IMR-90 (cell line): Measurements from ENCODE around the gene TNFRSF18. TPM values are rescaled to one million over a fixed set of nuclear protein-coding genes. Genes with fewer than 3 reads are reported as not detected.
A peak's percentile ranks its signal among the peaks of the same experiment; 100 is the strongest.

Experiments
- ATAC-seq: fragments of 200-7000 bp; cut with Tn5 transposase; 2 replicates; pipeline ENCODE4 v1.9.1; 2020; ENCODE audit warnings: low read depth, mild to moderate bottlenecking, moderate library complexity
- BruUV-seq: library from RNA; stranded (reverse); fragments of 400-500 nt; replicated peaks from 2 replicates; lab custom pipeline; 2021; lab: Mats Ljungman, UMichigan
- CTCF ChIA-PET: fragments of 300-600 bp; formaldehyde crosslinking; extraction: SDS; loops from one replicate; lab custom pipeline; 2021; ENCODE audit warnings: antibody characterized with exemption; lab: Yijun Ruan, JAX
- POLR2A ChIA-PET: fragments of 300-600 bp; sonication (Branson Sonifier 250); formaldehyde crosslinking; loops from one replicate; lab custom pipeline; 2022; ENCODE audit warnings: antibody characterized with exemption; ENCODE audit not compliant: unreplicated experiment; lab: Charles Lee
- DNase-seq: peaks from one replicate; pipeline ENCODE4 v3.0.0; 2013
- H2AFZ ChIP-seq: replicated peaks from 2 replicates; pipeline ENCODE3; 2013; ENCODE audit warnings: low read length, mild to moderate bottlenecking; ENCODE audit not compliant: poor library complexity
- H2AK5ac ChIP-seq: 2 replicates; pipeline ENCODE4 v1.6.1; 2013; ENCODE audit warnings: low read depth, low read length, inconsistent platforms
- H2AK9ac ChIP-seq: replicated peaks from 2 replicates; pipeline ENCODE3; 2013; ENCODE audit warnings: mild to moderate bottlenecking, low read depth, low read length, moderate library complexity; ENCODE audit not compliant: poor library complexity
- H2BK120ac ChIP-seq: 2 replicates; pipeline ENCODE4 v1.6.1; 2013; ENCODE audit warnings: low read depth, low read length, inconsistent platforms
- H2BK15ac ChIP-seq: 3 replicates; pipeline ENCODE4 v1.6.1; 2013; ENCODE audit warnings: low read depth, low read length, inconsistent platforms
- H2BK20ac ChIP-seq: 2 replicates; pipeline ENCODE4 v1.6.1; 2013; ENCODE audit warnings: low read depth, mild to moderate bottlenecking, inconsistent platforms, low read length, moderate library complexity
- H2BK5ac ChIP-seq: 2 replicates; pipeline ENCODE4 v1.6.1; 2013; ENCODE audit warnings: mild to moderate bottlenecking, low read depth, low read length, inconsistent platforms; ENCODE audit not compliant: poor library complexity, severe bottlenecking
- H3K14ac ChIP-seq: replicated peaks from 2 replicates; pipeline ENCODE4 v1.6.1; 2013; ENCODE audit warnings: low read depth, low read length, inconsistent platforms
- H3K18ac ChIP-seq: 2 replicates; pipeline ENCODE4 v1.6.1; 2013; ENCODE audit warnings: low read depth, low read length, control low read depth
- H3K23ac ChIP-seq: 2 replicates; pipeline ENCODE4 v1.6.1; 2013; ENCODE audit warnings: low read depth, low read length, inconsistent platforms
- H3K27ac ChIP-seq: 2 replicates; pipeline ENCODE4 v1.5.1; 2013; ENCODE audit warnings: mild to moderate bottlenecking, control low read depth, low read length; ENCODE audit not compliant: insufficient read depth
- H3K27me3 ChIP-seq: 2 replicates; pipeline ENCODE4 v1.6.1; 2013; ENCODE audit warnings: low read length; ENCODE audit not compliant: control insufficient read depth, insufficient read depth
- H3K36me3 ChIP-seq: 2 replicates; pipeline ENCODE4 v1.6.1; 2013; ENCODE audit warnings: low read length, mixed read lengths; ENCODE audit not compliant: control insufficient read depth, insufficient read depth
- H3K4ac ChIP-seq: 2 replicates; pipeline ENCODE4 v1.6.1; 2013; ENCODE audit warnings: low read depth, low read length, inconsistent platforms
- H3K4me1 ChIP-seq: 2 replicates; pipeline ENCODE4 v1.6.1; 2013; ENCODE audit warnings: low read length, mixed read lengths; ENCODE audit not compliant: control insufficient read depth, insufficient read depth
- H3K4me2 ChIP-seq: 2 replicates; pipeline ENCODE4 v1.6.1; 2013; ENCODE audit warnings: low read depth, mild to moderate bottlenecking, control low read depth, low read length, moderate library complexity
- H3K4me3 ChIP-seq: 2 replicates; pipeline ENCODE4 v1.5.1; 2013; ENCODE audit warnings: low read depth, mild to moderate bottlenecking, control low read depth, low read length, moderate library complexity; ENCODE audit not compliant: insufficient read depth
- H3K56ac ChIP-seq: 2 replicates; pipeline ENCODE4 v1.6.1; 2013; ENCODE audit warnings: low read length, inconsistent platforms; ENCODE audit not compliant: insufficient read depth; ENCODE audit errors: extremely low read depth
- H3K79me1 ChIP-seq, 2 experiments: 2 replicates each; pipeline ENCODE4 v1.6.1; 2013; ENCODE audit warnings: low read length in 2 of 2, inconsistent platforms in 1 of 2, low read depth in 1 of 2
- H3K9ac ChIP-seq: 2 replicates; pipeline ENCODE4 v1.6.1; 2013; ENCODE audit warnings: low read depth, low read length, control low read depth
- H3K9me1 ChIP-seq: 2 replicates; pipeline ENCODE4 v1.6.1; 2013; ENCODE audit warnings: low read length, inconsistent platforms; ENCODE audit not compliant: insufficient read depth
- H3K9me3 ChIP-seq: 2 replicates; pipeline ENCODE4 v1.6.1; 2013; ENCODE audit warnings: low read length; ENCODE audit not compliant: control insufficient read depth, insufficient read depth
- H4K20me1 ChIP-seq: 2 replicates; pipeline ENCODE4 v1.6.1; 2013; ENCODE audit warnings: low read length, inconsistent platforms; ENCODE audit not compliant: insufficient read depth
- H4K5ac ChIP-seq: 2 replicates; pipeline ENCODE4 v1.6.1; 2013; ENCODE audit warnings: mild to moderate bottlenecking, low read depth, low read length, control low read depth
- H4K8ac ChIP-seq, 2 experiments: 2 replicates each; pipeline ENCODE4 v1.6.1; 2013; ENCODE audit warnings: low read depth in 2 of 2, low read length in 2 of 2, control low read depth in 1 of 2, inconsistent platforms in 1 of 2
- H4K91ac ChIP-seq: 2 replicates; pipeline ENCODE4 v1.6.1; 2013; ENCODE audit warnings: low read depth, low read length, inconsistent platforms; ENCODE audit not compliant: insufficient read depth
- CEBPB ChIP-seq: IDR thresholded peaks from 2 replicates; pipeline ENCODE4 v1.6.1; 2012; ENCODE audit warnings: low read depth, low read length, improper control_type of control experiment
- CHD1 ChIP-seq: IDR thresholded peaks from 2 replicates; pipeline ENCODE4 v1.6.1; 2012; ENCODE audit warnings: low read depth, low read length, improper control_type of control experiment
- CTCF ChIP-seq: conservative IDR thresholded peaks from 2 replicates; pipeline ENCODE4 v1.5.1; 2012; ENCODE audit warnings: mild to moderate bottlenecking, low read depth, low read length, improper control_type of control experiment
- ELK1 ChIP-seq: fragments of 150-350 bp; IDR thresholded peaks from 2 replicates; pipeline ENCODE4 v1.6.1; 2016; ENCODE audit warnings: low read depth, mild to moderate bottlenecking, low read length, moderate library complexity, borderline replicate concordance
- FOS ChIP-seq: fragments of 150-350 bp; IDR thresholded peaks from 2 replicates; pipeline ENCODE4 v1.6.1; 2016; ENCODE audit warnings: low read depth, low read length
- MAFK ChIP-seq: IDR thresholded peaks from 2 replicates; pipeline ENCODE4 v1.6.1; 2012; ENCODE audit warnings: low read depth, low read length, improper control_type of control experiment
- MAZ ChIP-seq: IDR thresholded peaks from 2 replicates; pipeline ENCODE4 v1.6.1; 2012; ENCODE audit warnings: low read depth, mild to moderate bottlenecking, low read length, improper control_type of control experiment, moderate library complexity, borderline replicate concordance
- MXI1 ChIP-seq: IDR thresholded peaks from 2 replicates; pipeline ENCODE4 v1.6.1; 2012; ENCODE audit warnings: low read depth, mild to moderate bottlenecking, low read length, moderate library complexity, borderline replicate concordance
- RCOR1 ChIP-seq: IDR thresholded peaks from 2 replicates; pipeline ENCODE4 v1.6.1; 2012; ENCODE audit warnings: mild to moderate bottlenecking, low read length, improper control_type of control experiment; ENCODE audit not compliant: insufficient replicate concordance
- USF2 ChIP-seq: fragments of 150-350 bp; IDR thresholded peaks from 2 replicates; pipeline ENCODE4 v1.6.1; 2017; ENCODE audit warnings: mild to moderate bottlenecking, antibody characterized with exemption, low read length, low read depth
- WGBS, 2 experiments: methylation state at CpG; one replicate each; pipeline versions ENCODE4 v1.1.5 to v1.1.7; 2013; ENCODE audit warnings: missing lambda C conversion rate in 2 of 2; ENCODE audit not compliant: insufficient read length in 1 of 2; ENCODE audit errors: extremely low coverage in 2 of 2; 5-methylcytosine and 5-hydroxymethylcytosine counted together
- dilution Hi-C: fragments of 300-500 bp; cut with HindIII; formaldehyde crosslinking; loops from one replicate; pipeline ENCODE4 v1.14.3; 2018; ENCODE audit warnings: low sequenced_read_pairs; ENCODE audit not compliant: unreplicated experiment
- in situ Hi-C: fragments of 300-500 bp; cut with MboI; formaldehyde crosslinking; loops from 3 replicates; pipeline ENCODE4 v1.14.3; 2019; ENCODE audit warnings: low sequenced_read_pairs, inconsistent platforms, mixed read lengths
- intact Hi-C: fragments of 100-400 bp; cut with micrococcal nuclease; formaldehyde crosslinking; loops from 2 replicates; pipeline ENCODE4 v1.10.0; 2022
- polyA plus RNA-seq, 3 experiments: library from polyadenylated mRNA; depleted of rRNA; stranded (reverse); fragments of >200 nt; gene quantifications; 2 replicates each; pipeline ENCODE4 v1.2.3, GENCODE V29; 2012; ENCODE audit warnings: low replicate concordance in 1 of 3
- total RNA-seq: library from RNA; depleted of rRNA; stranded (reverse); fragments of >200 nt; gene quantifications from 2 replicates; pipeline ENCODE4 v1.2.3, GENCODE V29; 2012

TNFRSF18 gene
- total and polyA plus RNA-seq, 2 of the 4 experiments (the other 2 are of a cell fraction), result 0.18 to 1.0 TPM

GRCh38 chr1:1211541-1212441 is 5.4 kb upstream of the TNFRSF18 start (continued):
- TF ChIP-seq ELK1, result no peak

- Histone ChIP-seq H3K14ac (no peak overlapping the region), H3K4me2 (no peak overlapping the region), H3K4me1 (peaks cover 12% of the 10 kb centered on the region), H3K23ac (no peak overlapping the region), H2BK5ac (no peak overlapping the region), H4K20me1 (peaks cover 8% of the 10 kb centered on the region), H3K79me1 (no peaks in the 10 kb centered on the region), H4K91ac (no peak overlapping the region), H3K36me3 (peaks cover 4% of the 10 kb centered on the region; the same call in 1 of the 2 replicates), H2AFZ (no peak overlapping the region), H4K8ac (no peak overlapping the region), H3K9me1 (no peaks in the 10 kb centered on the region), H3K9me3 (no peaks in the 10 kb centered on the region), H2AK5ac (peak overlapping the region; percentile 28; the same call in 1 of the 2 replicates), H3K27ac (no peak overlapping the region), H2AK9ac (no peak overlapping the region), H3K4ac (no peak overlapping the region), H3K9ac (no peak overlapping the region), H3K27me3 (no peaks in the 10 kb centered on the region; the same call in 1 of the 2 replicates), H2BK20ac (no peak overlapping the region), H3K18ac (no peak overlapping the region), H3K56ac (no peak overlapping the region), H2BK120ac (no peak overlapping the region), H2BK15ac (no peak overlapping the region), H4K5ac (no peak overlapping the region), H3K4me3 (no peak overlapping the region)
- no peak for DNase-seq
- WGBS, 2 experiments, result 96% methylated on average over 13 of the region's 31 CpGs; no CpG with 5 or more reads in 1 of the 2 experiments
- intact Hi-C loops, result no loop called here
- ATAC-seq, result no peak
- POLR2A ChIA-PET, result no interaction called here
- BruUV-seq, result no TSS peak
- in situ Hi-C loops, result no loop called here
- CTCF ChIA-PET, result no interaction called here
- dilution Hi-C loops, result no loop called here
- no peak for TF ChIP-seq CTCF
- no peak for TF ChIP-seq FOS
- TF ChIP-seq RCOR1, result no peak
- no peak for TF ChIP-seq MAFK
- TF ChIP-seq MXI1, result no peak
- no peak for TF ChIP-seq USF2
- no peak for TF ChIP-seq MAZ
- no peak for TF ChIP-seq CHD1
- TF ChIP-seq CEBPB, result no peak
Measured at GRCh38 chr1:1210726-1211540, 4.5 kb upstream of the TNFRSF18 start.
